Measurements from ENCODE around the gene MED12.

The MED12 gene

GRCh38 chrX:71107762-71108360 is 10.5 kb upstream of the MED12 start:
- no peak for DNase-seq (ENCODE audit: low spot score)

DNA sequence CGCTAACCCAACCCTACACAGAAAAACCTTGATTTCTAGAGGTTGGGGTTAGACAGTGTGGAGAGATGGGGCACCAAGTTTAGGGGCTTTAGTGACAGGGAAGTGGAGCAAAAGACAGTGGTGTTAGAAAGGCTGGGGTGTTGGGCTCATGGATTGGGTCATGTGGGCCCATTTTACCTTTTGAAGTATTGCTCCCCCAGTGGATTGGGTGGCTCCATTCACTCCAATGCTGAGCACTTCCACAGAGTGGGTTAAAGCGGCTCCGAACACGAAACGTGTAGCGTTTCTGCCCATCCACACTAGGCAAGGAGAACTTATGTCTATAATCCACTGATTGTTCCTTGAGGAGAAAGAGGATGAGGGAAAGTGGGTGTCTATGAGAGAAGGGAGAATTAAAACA is 9.3 kb upstream of the MED12 start:
- no peak for DNase-seq (ENCODE audit: low spot score)

GRCh38 chrX:71111141-71111843 is 7.1 kb upstream of the MED12 start, which contains the start of gene IL2RG:
TSS of gene IL2RG (minus strand) at chrX:71111577. CDS start at chrX:71111539, 38 bp downstream.
- DNase-seq (ENCODE audit: low spot score) = no peak

GRCh38 chrX:71111921-71112431 is 6.4 kb upstream of the MED12 start:
- DNase-seq (ENCODE audit: low spot score) = no peak

GRCh38 chrX:71117358-71117757 is 1.0 kb upstream of the MED12 start:
- DNase-seq (ENCODE audit: low spot score) = no peak

- no peak for DNase-seq (ENCODE audit: low spot score)
Observed at GRCh38 chrX:71118985-71119535, 664 bp downstream of the MED12 start.

DNA sequence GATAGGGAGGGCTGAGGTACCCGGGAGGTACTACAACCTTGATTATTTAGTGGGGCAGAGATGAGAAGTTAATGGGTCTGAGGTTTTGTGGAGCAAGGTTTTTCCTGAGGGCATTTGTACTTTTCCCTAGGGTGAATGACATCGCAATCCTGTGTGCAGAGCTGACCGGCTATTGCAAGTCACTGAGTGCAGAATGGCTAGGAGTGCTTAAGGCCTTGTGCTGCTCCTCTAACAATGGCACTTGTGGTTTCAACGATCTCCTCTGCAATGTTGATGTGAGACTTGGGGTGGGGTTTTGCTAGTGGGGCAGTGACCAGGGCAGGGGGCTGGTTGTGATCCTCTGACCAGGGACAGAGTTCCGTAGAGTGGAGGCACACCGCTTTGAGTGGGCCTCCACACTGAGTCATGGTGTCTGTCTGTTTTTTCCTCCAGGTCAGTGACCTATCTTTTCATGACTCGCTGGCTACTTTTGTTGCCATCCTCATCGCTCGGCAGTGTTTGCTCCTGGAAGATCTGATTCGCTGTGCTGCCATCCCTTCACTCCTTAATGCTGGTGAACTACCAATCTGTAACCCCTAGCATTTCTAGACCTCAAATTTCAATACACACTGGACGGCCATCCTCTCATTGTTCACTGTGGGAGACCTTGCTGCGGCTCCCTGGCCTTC is 9.9 kb downstream of the MED12 start:
- DNase-seq (ENCODE audit: low spot score) = peak; percentile 66

DNA sequence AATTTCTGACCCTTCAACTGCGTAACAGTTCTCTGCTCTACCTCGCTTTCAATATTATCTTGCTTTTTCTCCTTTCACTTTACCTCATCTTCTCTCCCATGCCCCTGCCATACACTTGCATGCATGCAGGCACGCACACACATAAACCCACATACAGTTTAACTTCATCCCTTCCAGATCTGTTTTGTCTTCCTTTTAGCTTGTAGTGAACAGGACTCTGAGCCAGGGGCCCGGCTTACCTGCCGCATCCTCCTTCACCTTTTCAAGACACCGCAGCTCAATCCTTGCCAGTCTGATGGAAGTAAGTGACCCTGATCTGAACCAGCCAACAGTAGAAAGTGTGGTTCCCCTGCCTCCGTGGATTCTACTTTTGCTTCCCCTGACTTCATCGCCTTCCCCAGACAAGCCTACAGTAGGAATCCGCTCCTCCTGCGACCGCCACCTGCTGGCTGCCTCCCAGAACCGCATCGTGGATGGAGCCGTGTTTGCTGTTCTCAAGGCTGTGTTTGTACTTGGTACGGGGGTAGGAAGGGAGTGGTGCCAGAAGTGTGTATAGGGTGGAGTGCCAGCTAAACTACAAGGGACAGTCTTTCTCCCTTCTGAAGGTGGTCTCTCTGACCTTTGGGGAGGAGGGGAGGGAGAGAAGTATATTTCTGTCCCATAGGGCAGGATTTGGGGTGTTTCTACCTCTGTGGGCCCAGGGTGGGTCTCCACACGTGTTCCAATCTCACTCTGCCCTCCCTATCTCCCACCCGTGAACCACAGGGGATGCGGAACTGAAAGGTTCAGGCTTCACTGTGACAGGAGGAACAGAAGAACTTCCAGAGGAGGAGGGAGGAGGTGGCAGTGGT is 10.7 kb downstream of the MED12 start:
- DNase-seq (ENCODE audit: low spot score) = peak; percentile 52

- no peak for DNase-seq (ENCODE audit: low spot score)
Observed at GRCh38 chrX:71131510-71131909, 13.1 kb downstream of the MED12 start.

GRCh38 chrX:71140440-71140839 is 22.0 kb downstream of the MED12 start:
- DNase-seq (ENCODE audit: low spot score) = no peak

- no peak for DNase-seq (ENCODE audit: low spot score)
Observed at GRCh38 chrX:71143508-71143907, 25.1 kb downstream of the MED12 start.

GRCh38 chrX:71144651-71145050 is 26.3 kb downstream of the MED12 start, which contains the start of gene NLGN3:
TSS of gene NLGN3 (plus strand) at chrX:71144841. CDS start at chrX:71147750, 2,909 bp downstream.
- no peak for DNase-seq (ENCODE audit: low spot score)

DNA sequence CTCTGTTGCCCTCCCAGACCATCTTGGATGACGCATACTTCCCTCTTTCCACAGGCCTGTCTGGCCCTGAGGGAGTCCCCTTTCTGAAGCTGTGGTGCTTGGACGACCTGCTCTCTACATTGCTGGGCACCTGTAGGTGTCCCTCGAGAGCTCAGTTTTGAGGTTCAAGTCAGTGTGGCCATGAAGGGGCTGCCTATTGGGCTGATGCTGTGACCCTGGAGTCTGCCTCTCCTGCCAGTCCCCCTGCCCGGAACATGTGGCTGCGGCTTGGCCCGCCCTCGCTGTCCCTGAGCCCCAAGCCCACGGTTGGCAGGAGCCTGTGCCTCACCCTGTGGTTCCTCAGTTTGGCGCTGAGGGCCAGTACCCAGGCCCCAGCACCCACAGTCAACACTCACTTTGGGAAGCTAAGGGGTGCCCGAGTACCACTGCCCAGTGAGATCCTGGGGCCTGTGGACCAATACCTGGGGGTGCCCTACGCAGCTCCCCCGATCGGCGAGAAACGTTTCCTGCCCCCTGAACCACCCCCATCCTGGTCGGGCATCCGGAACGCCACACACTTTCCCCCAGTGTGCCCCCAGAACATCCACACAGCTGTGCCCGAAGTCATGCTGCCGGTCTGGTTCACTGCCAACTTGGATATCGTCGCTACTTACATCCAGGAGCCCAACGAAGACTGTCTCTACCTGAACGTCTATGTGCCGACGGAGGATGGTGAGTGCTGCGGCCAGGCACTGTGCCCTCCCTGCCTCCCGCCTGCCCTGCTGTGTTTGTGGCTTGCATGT is 29.3 kb downstream of the MED12 start:
- DNase-seq (ENCODE audit: low spot score) = no peak

- no peak for DNase-seq (ENCODE audit: low spot score)
Observed at GRCh38 chrX:71148278-71148663, 29.9 kb downstream of the MED12 start.

DNA sequence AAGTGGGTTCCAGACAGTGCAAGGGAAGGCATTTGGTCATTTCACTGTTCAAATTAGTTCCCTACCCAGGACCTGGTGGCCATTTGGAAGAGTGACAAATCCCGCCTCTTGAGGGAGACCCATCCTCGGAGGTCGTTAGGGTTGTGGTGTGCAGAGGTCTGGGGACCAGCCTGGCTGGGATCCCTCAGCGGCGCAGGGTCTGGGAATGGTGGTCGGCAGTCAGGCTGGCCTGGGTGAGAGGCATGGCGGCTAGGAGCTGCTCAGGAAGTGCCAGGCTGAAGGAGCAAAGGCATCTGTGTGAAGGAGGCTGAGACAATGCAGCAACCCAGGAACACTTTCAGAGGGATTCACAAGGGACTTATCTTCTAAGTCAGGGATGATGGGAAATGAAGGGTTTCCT is 33.0 kb downstream of the MED12 start:
- DNase-seq (ENCODE audit: low spot score) = no peak

- DNase-seq (ENCODE audit: low spot score) = no peak
Observed at GRCh38 chrX:71154196-71154595, 35.8 kb downstream of the MED12 start.

- DNase-seq (ENCODE audit: low spot score) = no peak
Observed at GRCh38 chrX:71154641-71155040, 36.2 kb downstream of the MED12 start.

DNA sequence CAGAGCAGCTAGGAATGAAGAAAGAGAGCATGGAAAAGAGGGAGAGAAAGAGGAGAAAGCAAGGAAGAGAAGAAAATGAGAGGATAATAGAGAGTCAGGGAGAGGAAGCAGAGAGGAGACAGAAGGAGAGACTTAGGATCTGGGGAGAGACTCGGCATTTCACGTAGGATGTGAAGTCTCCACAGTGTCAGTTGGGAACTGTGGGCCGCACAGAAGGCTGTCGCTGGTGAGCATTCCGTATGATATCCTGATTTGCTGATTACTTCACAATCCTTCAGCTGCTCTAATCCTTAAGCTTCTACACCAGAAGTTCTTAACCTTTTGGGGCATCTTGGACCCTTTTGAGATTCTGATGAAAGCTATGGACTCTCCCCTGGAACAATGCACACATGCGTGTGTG is 40.2 kb downstream of the MED12 start:
- no peak for DNase-seq (ENCODE audit: low spot score)

GRCh38 chrX:71159335-71159734 is 40.9 kb downstream of the MED12 start:
- DNase-seq (ENCODE audit: low spot score) = no peak

DNA sequence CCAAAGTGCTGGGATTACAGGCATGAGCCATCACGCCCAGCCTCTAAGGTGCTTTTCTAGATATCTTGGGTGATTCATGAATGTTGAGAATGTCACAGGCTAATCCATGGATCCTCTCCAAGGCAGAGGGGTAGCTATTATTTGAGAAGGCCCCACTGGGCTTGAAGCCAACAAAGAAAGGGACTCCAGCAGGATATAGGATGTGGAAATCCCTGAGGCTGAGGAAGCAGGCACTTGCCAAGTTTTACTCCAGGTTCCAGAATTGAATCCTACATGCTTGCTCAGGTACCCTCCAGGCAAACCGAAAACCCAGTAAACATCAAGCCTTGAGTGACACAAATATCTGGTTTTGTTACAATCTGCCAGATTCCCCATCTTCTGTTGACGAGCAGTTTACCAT is 42.1 kb downstream of the MED12 start:
- DNase-seq (ENCODE audit: low spot score) = no peak

GRCh38 chrX:71162981-71163380 is 44.6 kb downstream of the MED12 start:
- DNase-seq (ENCODE audit: low spot score) = no peak
